ENCODE results near the gene ADAM15. TPM values are rescaled to one million over a fixed set of nuclear protein-coding genes. Genes with fewer than 3 reads are reported as not detected.

Gene ADAM15
- total RNA-seq, 1 donor from 2014 or later: 62.6 TPM

DNA sequence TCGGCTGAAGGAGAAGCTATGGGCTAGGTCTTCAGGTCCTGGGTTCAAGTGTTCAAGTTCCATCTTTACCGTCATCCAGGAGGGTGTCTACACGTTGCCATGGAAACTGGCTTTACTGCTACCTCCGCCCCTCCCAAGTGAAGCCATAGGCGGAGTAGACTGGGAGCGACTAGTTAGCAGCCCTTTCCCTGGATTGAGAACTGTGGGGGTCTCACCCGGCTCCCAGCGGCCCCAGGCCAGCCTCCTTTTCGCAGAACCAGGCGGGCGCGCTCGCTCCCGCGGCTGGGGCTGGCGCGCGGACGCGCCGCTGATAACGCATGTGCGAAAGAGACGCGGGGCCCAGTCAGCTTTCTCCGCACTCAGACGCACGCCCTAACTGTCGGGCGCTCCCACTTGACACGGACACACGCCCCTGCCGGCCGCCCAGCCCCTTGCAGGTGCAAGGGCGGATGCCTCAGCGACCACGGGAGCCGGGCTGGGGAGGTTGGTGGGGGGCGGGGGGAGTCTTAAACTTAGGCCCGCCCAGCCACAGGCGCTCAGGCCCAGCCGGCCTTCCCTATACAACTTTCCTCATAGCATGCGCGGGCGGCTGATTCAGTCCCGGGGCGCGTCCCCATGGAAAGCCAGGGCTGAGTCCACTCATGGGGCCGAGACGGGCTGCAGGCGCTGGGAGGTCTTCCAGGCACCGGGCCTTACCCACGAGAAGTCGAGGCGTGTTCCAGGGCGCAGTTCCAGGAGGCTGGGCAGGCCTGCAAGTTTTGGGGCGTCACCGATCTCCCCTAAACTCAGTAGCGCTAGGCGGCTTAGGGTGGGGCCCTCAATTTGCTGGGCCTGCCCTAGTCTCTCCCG is 19.8 kb downstream of the ADAM15 start:
- peak; percentile 86 for DNase-seq

DNA sequence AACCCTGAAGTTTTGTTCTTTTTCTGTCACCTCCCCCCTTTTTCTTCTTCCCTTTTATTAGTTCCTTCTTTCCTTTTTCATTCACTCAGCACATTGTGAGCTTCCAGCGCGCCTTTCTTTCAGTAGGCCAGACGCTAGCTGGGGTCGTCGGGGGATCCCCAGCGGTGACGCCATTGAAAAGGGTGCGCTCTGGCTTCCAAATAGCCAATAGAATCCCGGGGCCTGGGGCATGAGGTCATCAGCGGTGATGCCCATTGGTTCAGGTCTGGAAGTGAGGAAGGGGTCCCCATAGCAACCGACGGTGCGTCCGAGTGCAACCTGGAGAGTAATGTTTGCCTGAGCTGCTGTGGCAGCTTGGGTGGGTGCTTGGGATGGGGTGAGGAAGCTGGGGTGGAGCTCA is 20.6 kb downstream of the ADAM15 start:
- no peak for DNase-seq

DNA sequence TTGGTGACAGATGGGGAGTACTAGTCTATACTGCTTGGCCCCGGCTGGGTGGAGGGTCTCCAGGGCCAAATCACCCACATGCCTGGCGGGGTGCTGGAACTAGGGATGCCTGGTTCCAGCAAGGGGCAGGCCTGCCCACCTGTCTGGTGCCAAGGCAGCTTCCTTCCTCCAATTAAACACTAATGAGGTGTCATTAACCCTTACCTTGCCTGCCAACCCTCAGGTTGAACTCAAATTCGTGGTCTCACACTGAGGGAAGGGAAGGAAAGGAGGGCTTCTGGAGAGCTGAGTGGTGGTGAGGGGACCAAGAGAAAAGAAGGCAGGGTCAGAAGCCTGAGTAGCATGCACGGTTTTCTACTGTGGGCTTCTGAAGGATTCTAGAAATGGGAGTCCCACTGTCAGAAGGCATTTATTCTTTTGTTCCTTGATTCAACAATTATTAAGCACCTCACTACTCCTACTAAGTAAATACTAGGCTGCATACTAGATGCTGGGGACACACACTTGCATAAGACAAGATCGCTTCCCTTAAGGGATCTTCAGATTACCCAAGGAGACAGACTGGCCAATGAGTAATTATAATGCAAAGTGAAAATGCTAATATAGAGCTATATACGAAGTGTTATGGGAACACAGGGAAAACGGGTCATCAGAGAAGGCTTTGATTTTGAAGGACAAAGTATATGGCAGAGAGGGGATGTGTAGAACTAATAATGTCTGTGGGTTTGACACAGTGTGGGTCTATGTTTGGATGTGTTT is 21.6 kb downstream of the ADAM15 start:
- no peak for DNase-seq

DNA sequence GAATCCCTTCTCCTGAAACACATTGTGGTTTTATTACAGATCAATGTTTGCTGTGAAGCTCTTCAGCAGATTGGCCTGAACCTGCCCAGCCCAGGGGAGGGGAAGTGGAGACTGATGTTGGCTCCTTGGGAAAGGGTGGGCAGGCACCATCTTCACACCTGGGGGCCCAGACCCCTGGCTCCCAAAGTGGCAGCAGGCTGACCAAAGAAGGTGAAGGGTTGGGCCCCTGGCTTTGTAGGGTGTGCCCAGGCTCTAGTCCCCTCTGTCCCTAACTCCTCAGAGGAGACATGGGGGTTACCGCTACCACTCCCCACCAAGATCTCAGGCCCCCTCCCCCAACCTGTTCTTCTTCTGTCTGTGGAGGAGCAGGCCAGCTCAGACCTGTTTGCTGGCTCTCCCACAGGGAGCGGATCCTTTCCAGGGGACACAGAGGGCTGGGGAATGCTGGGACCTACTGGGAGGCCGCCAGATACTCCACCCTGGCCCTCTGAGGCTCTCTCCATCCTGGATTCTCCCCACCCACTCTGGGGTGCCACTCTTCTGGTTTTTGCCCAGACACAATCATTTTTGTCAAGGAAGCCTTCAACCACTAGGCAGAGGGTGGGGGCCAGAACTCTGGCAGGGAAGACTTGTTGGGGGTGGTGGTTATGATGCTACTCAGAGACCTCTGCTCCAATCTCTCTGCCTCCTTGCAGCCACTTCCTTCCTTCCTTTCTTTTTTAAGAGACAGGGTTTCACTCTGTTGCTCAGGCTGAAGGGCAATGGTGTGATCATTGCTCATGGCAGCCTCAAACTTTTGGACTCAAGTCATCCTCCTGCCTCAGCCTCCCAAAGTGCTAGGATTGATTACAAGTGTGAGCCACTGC is 22.5 kb downstream of the ADAM15 start:
- no peak for DNase-seq

DNA sequence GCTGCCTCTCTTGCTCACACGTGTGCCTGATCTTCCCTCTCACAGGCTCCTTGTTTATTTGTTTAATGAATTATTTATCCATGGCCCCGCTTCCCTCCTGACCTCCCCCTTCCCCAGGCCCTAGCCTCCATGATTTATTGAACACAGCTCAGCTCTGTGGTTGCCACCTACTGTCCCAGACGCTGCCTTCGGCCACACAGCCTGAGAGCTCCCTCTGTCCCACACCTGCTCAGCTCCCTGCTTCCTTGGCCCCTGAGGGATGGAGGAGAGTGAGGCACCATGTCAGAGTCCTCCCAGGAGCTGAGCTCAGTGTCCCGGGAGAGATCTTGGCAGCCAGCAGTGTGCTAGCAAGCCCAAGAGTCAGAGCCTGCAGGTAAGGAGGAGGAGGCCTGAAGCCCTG is 24.4 kb downstream of the ADAM15 start:
- DNase-seq: no peak

DNA sequence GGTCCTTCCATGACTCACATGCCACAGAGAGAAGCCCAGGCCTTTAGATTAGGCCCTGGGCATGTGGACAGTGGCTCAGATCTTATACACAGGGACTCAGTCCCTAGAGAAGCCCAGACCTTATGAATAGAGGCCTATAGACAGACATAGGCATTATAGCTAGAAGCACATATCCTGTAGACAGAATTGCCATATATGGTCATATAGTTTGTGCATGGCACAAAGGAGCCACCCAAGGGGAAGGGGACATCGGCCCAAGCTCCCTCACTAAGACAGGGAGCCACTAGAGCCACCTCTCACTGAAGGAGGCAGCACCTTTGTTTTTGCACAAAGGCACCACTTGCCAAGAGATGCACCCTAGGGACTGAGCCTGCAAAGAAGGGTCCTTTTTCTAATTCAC is 25.3 kb downstream of the ADAM15 start:
- no peak for DNase-seq

DNA sequence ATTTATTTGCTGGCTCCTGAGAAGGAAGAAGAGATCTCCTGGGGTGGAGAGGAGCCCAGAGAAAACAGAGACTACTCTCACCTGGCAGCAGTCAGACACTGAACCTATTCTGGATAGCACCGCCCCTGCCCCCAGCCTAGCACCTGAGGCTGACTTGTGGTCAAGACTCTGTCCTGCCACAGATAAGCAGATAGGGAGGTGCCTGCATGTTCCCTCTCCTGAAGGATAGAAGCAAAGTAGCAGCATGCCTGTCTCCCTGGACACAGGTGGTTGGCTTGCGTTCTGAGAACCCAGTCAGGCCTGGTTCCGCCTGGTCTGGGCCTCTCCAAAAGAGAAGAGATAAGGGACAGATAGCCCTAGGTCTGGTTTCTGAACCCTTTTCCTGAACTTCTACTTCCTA is 26.2 kb downstream of the ADAM15 start:
- no peak for DNase-seq

DNA sequence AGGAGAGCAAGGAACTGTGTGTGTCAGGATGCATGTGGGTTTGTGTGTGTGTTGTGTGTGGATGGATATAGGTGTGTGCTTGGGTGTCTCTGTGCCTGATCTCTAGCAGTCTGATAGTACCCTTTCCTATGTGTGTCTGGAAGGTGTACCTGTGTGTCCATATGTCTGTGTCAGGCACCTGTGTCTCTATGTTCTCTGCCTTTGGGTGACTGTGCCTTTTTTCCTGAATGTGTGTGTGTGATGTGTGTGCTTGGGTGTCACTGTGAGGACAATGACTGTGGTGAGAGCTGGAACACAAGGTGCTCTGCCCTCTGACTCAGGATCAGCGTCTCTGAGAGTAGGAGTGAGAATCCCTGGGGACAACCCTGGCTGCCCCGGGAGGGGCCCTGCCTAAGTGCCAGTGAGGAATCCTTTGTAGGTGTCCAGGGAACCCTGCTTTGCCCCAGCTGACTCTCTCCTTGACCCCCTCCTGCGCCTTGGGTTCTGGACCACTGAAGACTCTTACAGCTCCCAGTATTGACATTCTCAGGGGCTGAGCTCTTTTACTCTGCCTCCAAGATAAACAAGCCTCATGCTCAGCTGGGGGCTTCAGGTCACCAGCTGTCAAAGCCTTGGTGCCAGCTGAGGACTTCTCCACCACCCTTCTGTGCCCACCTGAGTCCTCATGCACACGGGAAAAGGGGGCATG is 26.8 kb downstream of the ADAM15 start:
- no peak for DNase-seq

DNA sequence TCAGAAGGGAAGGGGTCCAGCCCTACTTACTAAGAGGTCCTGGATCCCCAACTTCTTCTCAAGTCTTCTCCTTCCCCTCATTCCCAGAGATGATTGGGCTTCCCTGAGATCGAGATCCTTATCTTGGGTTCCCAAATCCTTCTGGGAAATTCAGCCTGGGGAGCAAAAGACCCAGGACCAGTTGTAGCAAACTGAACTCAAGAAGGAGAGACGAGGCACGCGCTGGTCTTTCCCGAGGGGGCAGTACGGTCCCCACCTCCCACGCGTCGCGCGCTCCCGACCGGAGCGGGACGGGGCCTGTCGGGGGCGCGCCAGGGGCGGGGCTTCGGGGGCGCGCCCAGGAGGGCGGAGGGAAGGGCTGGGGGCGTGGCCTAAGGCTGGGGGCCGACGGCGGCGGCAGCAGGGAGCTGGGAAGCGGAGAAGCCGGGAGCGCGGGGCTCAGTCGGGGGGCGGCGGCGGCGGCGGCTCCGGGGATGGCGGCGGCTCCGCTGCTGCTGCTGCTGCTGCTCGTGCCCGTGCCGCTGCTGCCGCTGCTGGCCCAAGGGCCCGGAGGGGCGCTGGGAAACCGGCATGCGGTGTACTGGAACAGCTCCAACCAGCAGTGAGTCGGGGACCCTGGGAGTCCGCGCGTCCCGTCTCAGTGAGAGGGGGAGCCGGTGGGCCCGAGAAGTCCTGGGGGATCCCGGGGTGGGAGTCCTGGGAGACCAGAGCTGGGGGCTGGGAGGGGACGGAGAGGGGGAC is 27.5 kb downstream of the ADAM15 start, which contains the start of gene EFNA3:
EFNA3 (plus strand) TSS at position 369 of the 741 bp plus-strand sequence; CDS start at position 474, 105 bp downstream.
- peak; percentile 81 for DNase-seq

DNA sequence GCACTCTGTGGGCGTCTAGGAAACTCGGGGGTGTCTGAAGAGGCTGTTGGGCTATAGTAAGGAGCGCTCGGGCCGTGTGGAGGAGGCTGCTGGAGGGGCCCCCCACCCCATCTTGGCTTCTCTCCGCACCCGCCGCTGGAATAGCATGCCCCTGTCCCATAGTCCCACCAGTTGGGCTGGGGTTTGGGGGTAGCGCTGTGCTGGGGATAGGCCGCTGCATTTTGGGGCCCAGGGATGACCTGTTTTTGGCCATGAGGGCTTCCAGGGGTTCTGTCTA is 28.0 kb downstream of the ADAM15 start:
- no peak for DNase-seq

DNA sequence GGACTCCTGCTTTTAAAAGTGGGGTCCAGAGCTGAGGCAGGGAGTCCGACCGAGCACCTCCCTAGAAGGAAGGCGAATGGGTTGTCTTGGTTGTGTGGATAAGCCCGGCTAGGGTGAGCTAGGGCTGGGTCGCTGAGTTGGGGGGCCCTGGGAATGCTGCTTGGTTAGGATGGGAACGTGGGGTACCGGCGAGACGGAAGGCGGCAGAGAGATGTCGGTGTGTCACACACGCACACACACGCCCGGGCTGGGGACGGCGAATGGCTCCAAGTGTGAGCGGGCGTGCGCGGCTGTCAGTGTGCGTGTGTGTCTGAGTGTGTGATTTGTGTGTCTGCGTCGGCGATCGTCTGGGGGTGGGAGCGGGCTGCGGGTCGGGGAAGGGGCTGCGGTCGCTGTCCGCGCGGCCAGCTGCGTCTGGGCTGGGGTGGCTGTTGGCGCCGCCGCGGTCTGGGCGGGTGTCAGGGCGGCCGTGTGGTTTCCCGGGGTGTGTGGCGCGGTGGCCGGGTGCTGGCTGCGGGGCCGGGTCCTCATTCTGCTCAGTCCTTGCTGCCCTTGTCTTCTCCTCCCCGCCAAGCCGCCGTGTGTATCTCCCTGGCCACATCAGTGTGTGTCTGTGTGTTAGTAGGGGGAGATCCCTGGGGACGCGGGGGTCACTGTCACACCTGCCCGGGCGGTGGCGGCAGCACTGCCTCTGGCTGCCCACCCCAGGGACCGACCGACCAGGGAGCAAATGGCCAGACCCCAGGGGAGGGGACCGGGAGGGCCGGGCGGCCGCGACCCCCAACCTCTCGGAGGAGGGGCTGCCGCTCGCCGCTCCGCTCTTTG is 28.6 kb downstream of the ADAM15 start:
- no peak for DNase-seq

DNA sequence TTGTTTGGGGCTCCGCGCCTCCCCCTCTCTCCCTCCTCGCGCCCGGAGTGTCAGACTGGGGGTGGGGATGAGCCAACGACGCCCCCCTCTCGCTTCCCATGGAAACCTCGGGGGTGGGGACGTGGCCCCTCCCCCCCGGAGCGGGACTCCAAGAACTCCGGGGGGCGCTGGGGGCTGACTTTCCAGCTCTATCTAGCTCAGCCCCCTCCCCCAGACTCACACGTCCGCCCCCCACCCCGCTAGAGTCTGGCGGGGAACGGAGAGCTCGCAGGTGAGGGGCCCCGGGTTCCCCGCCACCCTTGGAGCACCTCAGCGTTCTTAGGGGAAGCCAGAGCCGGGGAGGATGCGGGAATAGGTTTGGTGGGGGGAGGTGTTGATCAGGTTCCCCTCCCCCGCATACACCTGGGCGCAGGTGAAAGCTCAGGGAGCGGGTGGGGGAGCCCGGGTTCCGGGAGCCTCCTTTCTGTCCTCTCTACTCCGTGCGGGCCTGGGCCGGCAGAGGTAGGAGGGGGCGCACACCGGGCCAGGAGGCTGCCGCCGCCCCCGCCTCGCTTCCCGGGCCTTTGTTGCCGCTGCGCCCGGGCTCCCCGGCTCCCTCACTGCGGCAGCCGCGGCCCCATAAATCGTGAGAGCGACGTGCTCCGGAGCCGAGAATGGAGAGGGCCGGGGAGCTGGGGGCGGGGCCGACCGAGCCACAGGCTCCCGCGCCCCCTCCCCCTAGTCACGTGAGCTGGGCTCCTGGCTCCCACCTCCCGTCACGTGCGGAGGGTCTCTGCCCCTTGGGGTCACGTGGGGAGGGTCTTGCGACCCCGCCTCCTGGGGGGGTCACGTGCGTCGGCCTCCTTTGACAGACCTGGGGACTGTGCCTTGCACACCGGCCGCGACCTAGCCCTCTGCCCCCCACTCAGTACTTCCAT is 29.5 kb downstream of the ADAM15 start:
- DNase-seq: peak; percentile 64

DNA sequence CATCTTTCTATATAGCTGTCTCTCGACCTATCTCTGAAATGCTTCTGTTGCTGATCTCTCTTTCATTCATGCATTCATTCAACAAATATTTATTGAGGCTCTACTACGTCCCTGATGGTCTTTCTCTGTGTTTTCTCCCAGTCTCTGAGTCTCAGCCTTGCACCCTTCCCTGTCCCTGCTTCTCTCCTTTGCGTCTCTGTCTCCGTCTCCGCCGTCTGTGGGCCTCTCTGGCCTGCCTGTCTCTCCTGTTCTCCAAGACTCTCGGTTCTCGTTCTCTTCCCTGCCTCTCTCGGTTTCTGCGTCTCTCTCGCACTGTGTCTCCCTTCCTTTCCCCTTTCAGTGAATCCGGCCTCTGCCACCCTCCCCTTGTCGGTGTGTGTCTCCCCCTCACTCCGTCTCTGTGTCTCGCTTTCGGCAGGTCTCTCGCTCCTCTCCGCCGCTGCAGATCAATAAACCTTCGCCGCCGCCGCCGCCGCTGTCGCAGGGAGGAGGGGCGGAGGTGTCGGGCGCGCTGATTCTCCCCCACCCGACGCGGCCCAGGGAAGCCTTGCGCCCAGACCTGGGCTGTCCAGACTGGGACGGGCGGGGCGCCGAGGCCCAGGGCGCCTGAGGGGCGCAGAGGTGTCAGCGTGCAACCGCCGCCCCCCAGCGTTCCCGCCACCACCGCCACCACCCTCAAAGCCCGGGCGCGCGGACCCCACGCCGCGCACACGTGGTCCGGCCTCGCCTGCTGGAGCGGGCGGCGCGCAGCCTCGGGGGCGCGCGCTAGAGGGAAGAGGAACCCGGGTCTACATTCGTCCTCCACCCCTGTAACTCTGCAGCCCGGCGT is 30.6 kb downstream of the ADAM15 start:
- no peak for DNase-seq

DNA sequence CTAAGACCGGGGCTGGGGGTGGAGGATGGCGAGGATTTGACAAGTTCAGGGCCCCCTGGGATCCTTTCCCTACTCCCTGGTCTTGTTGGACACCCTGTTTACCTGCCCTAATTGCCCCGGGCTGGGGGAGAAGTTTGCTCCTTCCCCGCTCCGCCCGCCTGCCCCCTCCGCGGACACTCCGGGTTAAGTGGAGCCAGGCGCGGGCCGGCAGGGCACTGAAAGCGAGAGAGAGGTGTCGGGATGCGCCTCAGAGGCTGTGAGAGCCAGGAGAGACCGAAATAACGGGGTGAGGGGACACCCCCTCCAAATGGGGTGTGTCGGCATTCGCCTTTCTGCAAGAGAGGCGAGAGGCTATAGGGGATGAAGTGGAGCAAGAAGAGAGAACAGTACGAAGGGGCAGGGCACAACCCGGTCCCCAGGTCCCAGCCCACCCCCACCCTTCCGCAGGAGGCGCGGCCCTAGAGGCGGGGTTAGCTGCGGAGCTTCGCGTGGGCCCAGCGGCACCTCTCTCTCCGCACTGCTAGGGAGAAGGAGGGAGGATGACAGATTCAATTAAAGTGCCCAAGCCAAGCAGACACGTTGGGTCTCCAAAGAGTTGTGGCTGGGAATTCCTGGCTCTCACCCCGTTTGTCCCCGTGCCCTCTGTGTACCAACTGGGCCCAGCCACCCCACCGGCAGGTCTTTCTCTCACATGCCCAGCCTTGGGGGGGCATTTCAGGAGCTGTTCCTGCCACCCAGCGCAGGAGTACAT is 31.4 kb downstream of the ADAM15 start:
- DNase-seq: no peak

DNA sequence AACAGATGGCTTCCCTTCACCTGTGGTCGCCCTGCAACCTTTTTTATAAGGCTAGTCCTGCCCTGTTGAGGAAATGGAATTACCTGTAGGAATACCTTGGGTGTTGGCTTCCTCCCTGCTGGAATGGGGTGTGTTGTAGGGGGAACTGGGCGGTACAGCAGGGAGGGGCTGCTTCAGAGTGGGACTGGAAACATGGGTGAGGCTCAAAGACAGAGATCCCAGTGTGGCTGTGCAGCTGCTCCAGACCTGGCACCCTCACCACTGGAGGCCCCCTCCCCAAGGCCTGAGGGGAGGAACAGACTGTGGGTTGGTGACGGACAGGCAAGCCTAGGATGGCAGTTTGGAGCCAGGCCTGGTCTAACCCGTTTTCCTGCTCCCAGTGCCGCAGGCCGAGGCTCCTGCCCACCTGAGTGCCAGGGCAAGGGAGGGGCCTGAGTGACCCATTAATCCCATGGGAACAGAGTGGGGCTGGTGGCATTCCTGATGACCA is 32.0 kb downstream of the ADAM15 start:
- DNase-seq: no peak

DNA sequence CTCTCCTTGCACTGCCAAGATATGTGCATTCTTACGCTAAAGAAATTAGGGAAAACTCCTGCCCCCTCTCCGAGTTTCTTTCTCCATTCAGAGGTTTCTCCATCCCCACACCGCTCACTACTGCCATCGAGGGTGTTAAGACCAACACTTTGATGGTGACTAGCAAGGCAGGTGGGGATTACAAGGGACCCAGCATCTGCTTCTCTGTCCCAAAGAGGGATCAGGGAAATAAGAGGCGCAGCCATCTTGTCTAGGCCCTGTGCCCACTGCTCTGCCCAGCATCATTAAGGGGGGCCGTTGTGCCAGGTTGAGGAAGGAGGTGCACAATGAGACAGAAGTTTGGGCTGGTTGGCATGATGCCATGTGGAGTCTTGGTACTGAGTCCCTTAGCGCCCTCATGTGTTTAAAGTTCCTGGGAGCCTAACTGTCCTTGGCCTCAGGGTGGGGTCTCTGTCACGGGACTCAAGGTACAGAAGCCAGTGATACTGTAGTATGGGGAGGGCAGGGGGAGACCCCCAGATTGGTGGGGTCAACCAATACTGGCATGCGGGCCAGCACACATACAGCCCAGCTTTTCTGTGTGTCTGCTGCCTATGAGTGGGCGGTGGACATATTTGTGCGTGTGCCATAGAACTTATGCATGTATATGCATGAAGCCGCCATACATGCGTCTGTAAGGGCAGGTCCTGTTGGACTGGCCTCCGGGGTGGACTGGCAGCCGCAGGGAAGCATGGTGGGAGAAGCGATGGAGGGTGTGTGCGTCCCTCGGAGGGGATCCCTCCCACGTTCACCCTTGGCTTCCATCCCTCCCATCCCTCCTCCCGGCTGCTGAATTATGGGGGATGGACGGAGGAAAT is 33.0 kb downstream of the ADAM15 start:
- DNase-seq: peak; percentile 55

Data from tongue (tissue), 2 donors.